Trophoblast cell (in vitro differentiated cells and primary cell): ENCODE measurements around the gene ACOT4.

Source experiments
- DNase-seq, 2 donors: peaks; one replicate each; pipeline ENCODE4 v3.0.0-alpha.2; 2016
- H2AFZ ChIP-seq: 2 replicates; pipeline ENCODE4 v1.6.1; 2013; ENCODE audit warnings: low read length, moderate library complexity, mild to moderate bottlenecking; ENCODE audit not compliant: insufficient read depth, poor library complexity
- H2AK5ac ChIP-seq: 2 replicates; pipeline ENCODE4 v1.6.1; 2013; ENCODE audit warnings: mild to moderate bottlenecking, low read length
- H2BK120ac ChIP-seq: 2 replicates; pipeline ENCODE4 v1.6.1; 2013; ENCODE audit warnings: low read length, mild to moderate bottlenecking, moderate library complexity; ENCODE audit not compliant: insufficient read depth, poor library complexity
- H2BK12ac ChIP-seq: 2 replicates; pipeline ENCODE4 v1.6.1; 2013; ENCODE audit warnings: mild to moderate bottlenecking, low read length, moderate library complexity
- H2BK5ac ChIP-seq: 2 replicates; pipeline ENCODE4 v1.6.1; 2013; ENCODE audit warnings: low read length, low read depth, moderate library complexity, mild to moderate bottlenecking; ENCODE audit not compliant: poor library complexity
- H3K14ac ChIP-seq: 2 replicates; pipeline ENCODE4 v1.6.1; 2013; ENCODE audit warnings: mild to moderate bottlenecking, low read length
- H3K18ac ChIP-seq: 2 replicates; pipeline ENCODE4 v1.6.1; 2013; ENCODE audit warnings: mild to moderate bottlenecking, low read length
- H3K23ac ChIP-seq: 2 replicates; pipeline ENCODE4 v1.6.1; 2013; ENCODE audit warnings: low read length
- H3K27ac ChIP-seq: 2 replicates; pipeline ENCODE4 v1.5.1; 2013; ENCODE audit warnings: low read depth, mild to moderate bottlenecking, inconsistent platforms, low read length, moderate library complexity
- H3K27me3 ChIP-seq: 2 replicates; pipeline ENCODE4 v1.6.1; 2013; ENCODE audit warnings: inconsistent platforms, mild to moderate bottlenecking, low read length, moderate library complexity; ENCODE audit not compliant: insufficient read depth
- H3K36me3 ChIP-seq, 2 experiments: 1 replicate in 1 of 2; 2 replicates in 1 of 2; pipeline ENCODE4 v1.6.1; 2013; ENCODE audit warnings: low read length in 2 of 2, mild to moderate bottlenecking in 2 of 2, moderate library complexity in 1 of 2; ENCODE audit not compliant: insufficient read depth in 2 of 2, control insufficient read depth in 1 of 2
- H3K4ac ChIP-seq: 2 replicates; pipeline ENCODE4 v1.6.1; 2013; ENCODE audit warnings: low read depth, mild to moderate bottlenecking, low read length, moderate library complexity
- H3K4me1 ChIP-seq, 2 experiments: 1 replicate in 1 of 2; 2 replicates in 1 of 2; pipeline ENCODE4 v1.6.1; 2013; ENCODE audit warnings: low read length in 2 of 2, mild to moderate bottlenecking in 2 of 2, moderate library complexity in 1 of 2; ENCODE audit not compliant: insufficient read depth in 2 of 2, control insufficient read depth in 1 of 2
- H3K4me2 ChIP-seq: 2 replicates; pipeline ENCODE4 v1.6.1; 2013; ENCODE audit warnings: inconsistent platforms, mild to moderate bottlenecking, low read length, moderate library complexity
- H3K4me3 ChIP-seq: 2 replicates; pipeline ENCODE4 v1.5.1; 2013; ENCODE audit warnings: mild to moderate bottlenecking, low read depth, low read length, inconsistent platforms
- H3K79me1 ChIP-seq: one replicate; pipeline ENCODE4 v1.6.1; 2013; ENCODE audit warnings: low read length
- H3K79me2 ChIP-seq: 2 replicates; pipeline ENCODE4 v1.6.1; 2013; ENCODE audit warnings: low read length, mild to moderate bottlenecking; ENCODE audit not compliant: control insufficient read depth, insufficient read depth, poor library complexity
- H3K9ac ChIP-seq: 2 replicates; pipeline ENCODE4 v1.6.1; 2013; ENCODE audit warnings: mild to moderate bottlenecking, low read length
- H3K9me3 ChIP-seq: 2 replicates; pipeline ENCODE4 v1.6.1; 2013; ENCODE audit warnings: low read depth, mild to moderate bottlenecking, control low read depth, inconsistent platforms, low read length; ENCODE audit not compliant: insufficient read depth
- H4K12ac ChIP-seq: 2 replicates; pipeline ENCODE4 v1.6.1; 2013; ENCODE audit warnings: low read depth, mild to moderate bottlenecking, low read length, moderate library complexity
- H4K8ac ChIP-seq: 2 replicates; pipeline ENCODE4 v1.6.1; 2013; ENCODE audit warnings: low read depth, mild to moderate bottlenecking, low read length, moderate library complexity
- H4K91ac ChIP-seq: one replicate; pipeline ENCODE4 v1.6.1; 2013; ENCODE audit warnings: low read depth, mild to moderate bottlenecking, low read length, moderate library complexity
- WGBS: extraction: QIAGEN DNeasy Blood & Tissue Kit; methylation state at CpG from one replicate; pipeline ENCODE4 v1.1.7; 2013; ENCODE audit warnings: missing lambda C conversion rate; ENCODE audit not compliant: insufficient read length, insufficient coverage; ENCODE audit errors: extremely low coverage; 5-methylcytosine and 5-hydroxymethylcytosine counted together

The ACOT4 gene

GRCh38 chr14:73637830-73638229 lies 46.2 kb downstream of the ACOT4 start:
- no peak overlapping the region for H3K23ac ChIP-seq
- no peak overlapping the region for H4K12ac ChIP-seq
- H3K4ac ChIP-seq, result no peak overlapping the region
- H2BK5ac ChIP-seq, result no peak overlapping the region
- H4K91ac ChIP-seq, result no peak overlapping the region
- no peak overlapping the region for H2AFZ ChIP-seq
- no CpG with 5 or more reads among the region's 5 CpGs for WGBS
- no peaks in the 10 kb centered on the region for H3K79me1 ChIP-seq
- H3K9me3 ChIP-seq, result no peaks in the 10 kb centered on the region
- no peaks in the 10 kb centered on the region for H3K27me3 ChIP-seq
- no peak overlapping the region for H3K18ac ChIP-seq
- H3K4me3 ChIP-seq, result no peak overlapping the region
- peaks cover 3 to 7% of the 10 kb centered on the region in 2 experiments for H3K4me1 ChIP-seq
- no peak overlapping the region for H3K9ac ChIP-seq
- H3K4me2 ChIP-seq, result no peak overlapping the region
- no peak overlapping the region for H3K14ac ChIP-seq
- H2BK12ac ChIP-seq, result no peak overlapping the region
- H2AK5ac ChIP-seq, result no peak overlapping the region
- no peak overlapping the region for H4K8ac ChIP-seq
- DNase-seq, result no peak
- H2BK120ac ChIP-seq, result no peak overlapping the region
- no peaks in the 10 kb centered on the region for H3K36me3 ChIP-seq
- H3K27ac ChIP-seq, result no peak overlapping the region
- H3K79me2 ChIP-seq, result no peaks in the 10 kb centered on the region

DNA sequence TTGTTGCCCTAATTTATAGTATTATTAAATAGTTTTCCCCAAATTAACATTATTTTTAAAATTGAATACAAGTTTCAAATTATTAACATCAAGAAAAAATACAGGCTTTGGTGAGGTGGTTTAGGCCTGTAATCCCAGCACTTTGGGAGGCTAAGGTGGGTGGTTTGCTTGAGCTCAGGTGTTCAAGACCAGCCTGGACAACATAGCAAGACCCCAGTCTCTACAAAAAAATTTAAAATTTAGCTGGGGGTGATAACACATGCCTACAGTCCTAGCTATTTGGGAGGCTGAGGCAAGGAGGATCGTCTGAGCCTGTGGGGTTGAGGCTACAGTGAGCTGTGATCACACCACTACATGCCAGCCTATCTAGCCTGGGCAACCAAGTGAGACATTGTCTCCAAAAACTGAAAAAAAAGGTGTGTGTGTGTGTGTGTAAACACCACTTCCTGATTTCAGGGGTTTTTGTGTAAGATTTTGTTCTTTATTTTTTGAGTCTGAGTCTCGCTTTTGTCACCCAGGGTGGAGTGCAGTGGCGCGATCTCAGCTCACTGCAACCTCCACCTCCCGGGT lies 49.2 kb downstream of the ACOT4 start:
- H2BK5ac ChIP-seq, result no peak overlapping the region
- no peak overlapping the region for H2BK120ac ChIP-seq
- no peak overlapping the region for H4K12ac ChIP-seq
- no peak overlapping the region for H3K4ac ChIP-seq
- WGBS, result no CpG with 5 or more reads among the region's 5 CpGs
- peaks cover 2% of the 10 kb centered on the region for H3K79me2 ChIP-seq
- peaks cover 2% of the 10 kb centered on the region for H3K79me1 ChIP-seq
- H3K36me3 ChIP-seq, result no peaks in the 10 kb centered on the region
- H3K4me1 ChIP-seq, result peaks cover 0 to 2% of the 10 kb centered on the region in 2 experiments
- no peak for DNase-seq
- no peak overlapping the region for H3K4me2 ChIP-seq
- no peaks in the 10 kb centered on the region for H3K27me3 ChIP-seq
- H3K27ac ChIP-seq, result no peak overlapping the region
- H3K14ac ChIP-seq, result no peak overlapping the region
- H3K9me3 ChIP-seq, result no peaks in the 10 kb centered on the region
- H3K23ac ChIP-seq, result no peak overlapping the region
- H3K9ac ChIP-seq, result no peak overlapping the region
- no peak overlapping the region for H3K4me3 ChIP-seq
- H4K91ac ChIP-seq, result no peak overlapping the region
- no peak overlapping the region for H2BK12ac ChIP-seq
- H4K8ac ChIP-seq, result no peak overlapping the region
- no peak overlapping the region for H2AK5ac ChIP-seq
- H2AFZ ChIP-seq, result no peak overlapping the region
- H3K18ac ChIP-seq, result no peak overlapping the region

GRCh38 chr14:73644531-73645247 lies 53.0 kb downstream of the ACOT4 start, which contains the start of gene DNAL1:
Gene DNAL1 (plus strand): TSS chr14:73644986. CDS start chr14:73645040, 54 bp downstream.
- Histone ChIP-seq H3K9ac (peak within 1 kb of the TSS; percentile 92), H3K18ac (peak within 1 kb of the TSS; percentile 66), H2BK5ac (peak within 1 kb of the TSS; percentile 65), H4K8ac (peak within 1 kb of the TSS; percentile 96), H3K27ac (peak within 1 kb of the TSS; percentile 61), H3K4me3 (peak within 1 kb of the TSS; percentile 93), H2AFZ (peak within 1 kb of the TSS; percentile 99), H3K27me3 (no peaks in the 10 kb centered on the region), H2BK120ac (peak within 1 kb of the TSS; percentile 55), H2AK5ac (no peak within 1 kb of the TSS), H3K4me1 (peaks cover 0 to 2% of the 10 kb centered on the region in 2 experiments), H3K23ac (no peak within 1 kb of the TSS), H2BK12ac (no peak within 1 kb of the TSS), H3K79me2 (peaks cover 2% of the 10 kb centered on the region), H4K91ac (peak within 1 kb of the TSS; percentile 68), H4K12ac (peak within 1 kb of the TSS; percentile 85), H3K14ac (peak within 1 kb of the TSS; percentile 61), H3K9me3 (no peaks in the 10 kb centered on the region), H3K79me1 (peaks cover 2% of the 10 kb centered on the region), H3K4ac (peak within 1 kb of the TSS; percentile 60), H3K36me3 (no peaks in the 10 kb centered on the region), H3K4me2 (peak within 1 kb of the TSS; percentile 91)
- WGBS, result no CpG with 5 or more reads among the region's 43 CpGs
- peak; percentile 94 to 98 for DNase-seq

DNA sequence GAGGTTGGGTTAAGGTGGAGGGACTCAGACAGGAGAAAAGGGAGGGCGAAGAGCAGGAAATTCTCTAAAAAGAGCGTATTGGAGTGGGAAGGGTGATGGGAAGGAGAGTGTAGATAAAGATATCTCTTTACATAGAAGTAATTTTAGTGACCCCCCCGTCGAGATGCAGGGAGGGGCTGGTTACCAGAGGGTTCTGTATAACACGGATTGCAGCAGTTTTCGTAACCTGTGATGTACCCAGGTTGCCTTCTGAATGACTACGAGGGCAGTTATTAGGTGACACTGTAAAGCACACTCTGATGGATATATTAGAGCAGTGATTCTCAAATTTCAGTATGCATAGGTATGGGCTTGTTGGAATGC lies 53.6 kb downstream of the ACOT4 start:
- Histone ChIP-seq H3K9me3 (no peaks in the 10 kb centered on the region), H2BK120ac (peak overlapping the region; percentile 55), H3K4me3 (peak overlapping the region; percentile 93), H3K79me1 (peaks cover 2% of the 10 kb centered on the region), H3K4ac (peak overlapping the region; percentile 60), H2AFZ (peak overlapping the region; percentile 99), H3K9ac (peak overlapping the region; percentile 92), H4K12ac (peak overlapping the region; percentile 85), H3K27me3 (no peaks in the 10 kb centered on the region), H2BK12ac (no peak overlapping the region), H2BK5ac (peak overlapping the region; percentile 65), H3K79me2 (peaks cover 2% of the 10 kb centered on the region), H4K91ac (peak overlapping the region; percentile 68), H3K18ac (peak overlapping the region; percentile 66), H3K36me3 (no peaks in the 10 kb centered on the region), H2AK5ac (no peak overlapping the region), H3K4me1 (peaks cover 0 to 2% of the 10 kb centered on the region in 2 experiments), H4K8ac (peak overlapping the region; percentile 96), H3K14ac (peak overlapping the region; percentile 61), H3K27ac (no peak overlapping the region), H3K23ac (no peak overlapping the region), H3K4me2 (peak overlapping the region; percentile 91)
- DNase-seq, result no peak
- WGBS, result no CpG with 5 or more reads among the region's 7 CpGs
